Colonic mucosa (tissue), 4 donors: Measurements from ENCODE around the gene UNC5B. TPM values are rescaled to one million over a fixed set of nuclear protein-coding genes. Genes with fewer than 3 reads are reported as not detected.

Source experiments
- DNase-seq: peaks from one replicate; pipeline ENCODE4 v3.0.0-alpha.2; 2020
- H3K27ac ChIP-seq: fragments of 200-600 bp; one replicate; pipeline ENCODE4 v1.8.0; 2021
- H3K27me3 ChIP-seq: fragments of 200-600 bp; one replicate; pipeline ENCODE4 v1.8.0; 2021
- H3K36me3 ChIP-seq: fragments of 200-600 bp; one replicate; pipeline ENCODE4 v1.8.0; 2021
- H3K4me1 ChIP-seq: fragments of 200-600 bp; one replicate; pipeline ENCODE4 v1.8.0; 2021; ENCODE audit warnings: mild to moderate bottlenecking
- H3K4me3 ChIP-seq: fragments of 200-600 bp; one replicate; pipeline ENCODE4 v1.8.0; 2021
- H3K9ac ChIP-seq, 2 donors: one replicate each; pipeline ENCODE4 v1.7.0; 2013; ENCODE audit warnings: control low read depth in 2 of 2, low read depth in 2 of 2, low read length in 2 of 2
- H3K9me3 ChIP-seq: fragments of 200-600 bp; one replicate; pipeline ENCODE4 v1.8.0; 2021
- intact Hi-C: fragments of 100-400 bp; cut with DNase I; formaldehyde crosslinking; loops from one replicate; pipeline ENCODE4 v1.14.1; 2022
- total RNA-seq, 2 donors: library from RNA; stranded (reverse); fragmentation: NEBNext Ultra II Directional in 1 of 2; extraction: Animal tissue kit (Norgen Biotek cat#: 25700) in 1 of 2; gene quantifications; one replicate each; pipeline ENCODE4 v1.2.1, GENCODE V29; 2021
- TF ChIP-seq, protein P1 (sequence below): fragments of 200-600 bp; IDR thresholded peaks from one replicate; pipeline ENCODE4 v1.8.0; 2022; ENCODE audit warnings: antibody characterized with exemption, mild to moderate bottlenecking
- donor health status: healthy.
- donor health status: DM: no; HTN: no; CAD: no.
- donor health status: DM: no; HTN: no; CAD: no.

The UNC5B gene
- total RNA-seq, 2 donors from 2014 or later: 18.4 to 18.5 TPM

DNA sequence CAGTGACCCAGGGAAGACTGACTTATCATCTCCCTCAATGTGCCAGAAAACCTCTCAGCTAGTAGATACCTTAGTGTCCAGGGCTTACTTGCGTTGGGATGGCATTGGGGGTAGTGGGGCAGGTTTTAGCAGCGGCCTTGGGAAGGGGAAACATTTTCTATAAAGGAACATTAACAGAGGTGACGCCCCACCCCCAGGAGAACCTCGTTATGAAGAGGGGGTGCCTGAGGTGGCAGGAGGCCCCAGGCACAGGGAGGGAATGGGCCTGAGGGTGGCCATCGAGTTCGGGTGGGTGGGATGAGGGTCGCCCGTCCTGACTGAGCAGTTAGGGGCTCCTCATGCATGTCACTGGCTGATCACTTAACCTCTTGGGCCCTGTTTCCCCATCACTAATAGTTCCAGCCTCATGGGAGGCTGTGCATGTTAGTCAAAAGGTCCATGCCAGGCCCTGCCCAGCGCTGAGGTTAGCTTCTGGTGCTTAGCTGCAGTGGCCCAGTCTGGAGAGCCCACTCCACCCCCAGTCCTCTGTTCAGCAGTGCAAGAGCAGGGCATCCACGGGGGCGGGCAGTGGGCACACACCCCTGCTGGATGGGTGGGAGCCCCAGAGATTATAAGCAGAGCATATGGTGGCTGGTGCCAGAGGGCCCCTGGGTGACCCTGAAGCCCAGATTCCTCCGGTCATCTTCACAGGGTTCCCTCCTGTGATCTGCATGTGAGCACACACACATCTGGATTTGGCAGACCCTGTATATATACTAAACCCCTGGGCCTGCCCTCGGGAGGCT lies 27.0 kb downstream of the UNC5B start:
- intact Hi-C loops: no loop called here
- H3K27ac ChIP-seq: no peak overlapping the region
- no peak for DNase-seq
- no peak overlapping the region for H3K9ac ChIP-seq
- no peaks in the 10 kb centered on the region for H3K9me3 ChIP-seq
- H3K4me1 ChIP-seq: peaks cover 12% of the 10 kb centered on the region
- TF ChIP-seq, protein P1, sequence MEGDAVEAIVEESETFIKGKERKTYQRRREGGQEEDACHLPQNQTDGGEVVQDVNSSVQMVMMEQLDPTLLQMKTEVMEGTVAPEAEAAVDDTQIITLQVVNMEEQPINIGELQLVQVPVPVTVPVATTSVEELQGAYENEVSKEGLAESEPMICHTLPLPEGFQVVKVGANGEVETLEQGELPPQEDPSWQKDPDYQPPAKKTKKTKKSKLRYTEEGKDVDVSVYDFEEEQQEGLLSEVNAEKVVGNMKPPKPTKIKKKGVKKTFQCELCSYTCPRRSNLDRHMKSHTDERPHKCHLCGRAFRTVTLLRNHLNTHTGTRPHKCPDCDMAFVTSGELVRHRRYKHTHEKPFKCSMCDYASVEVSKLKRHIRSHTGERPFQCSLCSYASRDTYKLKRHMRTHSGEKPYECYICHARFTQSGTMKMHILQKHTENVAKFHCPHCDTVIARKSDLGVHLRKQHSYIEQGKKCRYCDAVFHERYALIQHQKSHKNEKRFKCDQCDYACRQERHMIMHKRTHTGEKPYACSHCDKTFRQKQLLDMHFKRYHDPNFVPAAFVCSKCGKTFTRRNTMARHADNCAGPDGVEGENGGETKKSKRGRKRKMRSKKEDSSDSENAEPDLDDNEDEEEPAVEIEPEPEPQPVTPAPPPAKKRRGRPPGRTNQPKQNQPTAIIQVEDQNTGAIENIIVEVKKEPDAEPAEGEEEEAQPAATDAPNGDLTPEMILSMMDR: no peak
- H3K27me3 ChIP-seq: no peaks in the 10 kb centered on the region
- no peak overlapping the region for H3K4me3 ChIP-seq
- no peaks in the 10 kb centered on the region for H3K36me3 ChIP-seq

GRCh38 chr10:71239946-71240795 lies 27.8 kb downstream of the UNC5B start:
- no peak overlapping the region for H3K27ac ChIP-seq
- H3K27me3 ChIP-seq: no peaks in the 10 kb centered on the region
- H3K36me3 ChIP-seq: no peaks in the 10 kb centered on the region
- H3K4me3 ChIP-seq: no peak overlapping the region
- peaks cover 18% of the 10 kb centered on the region for H3K4me1 ChIP-seq
- no peaks in the 10 kb centered on the region for H3K9me3 ChIP-seq
- peak overlapping the region in 1 of 2 donors; percentile 12 for H3K9ac ChIP-seq
- intact Hi-C loops: no loop called here
- DNase-seq: no peak
- TF ChIP-seq, protein P1: no peak

GRCh38 chr10:71241114-71241829 lies 28.9 kb downstream of the UNC5B start:
- Histone ChIP-seq H3K4me1 (peaks cover 29% of the 10 kb centered on the region), H3K9ac (no peak overlapping the region), H3K36me3 (no peaks in the 10 kb centered on the region), H3K27me3 (no peaks in the 10 kb centered on the region), H3K27ac (peak overlapping the region; percentile 17), H3K9me3 (no peaks in the 10 kb centered on the region), H3K4me3 (no peak overlapping the region)
- DNase-seq: no peak
- TF ChIP-seq, protein P1: no peak
- intact Hi-C loops: no loop called here

DNA sequence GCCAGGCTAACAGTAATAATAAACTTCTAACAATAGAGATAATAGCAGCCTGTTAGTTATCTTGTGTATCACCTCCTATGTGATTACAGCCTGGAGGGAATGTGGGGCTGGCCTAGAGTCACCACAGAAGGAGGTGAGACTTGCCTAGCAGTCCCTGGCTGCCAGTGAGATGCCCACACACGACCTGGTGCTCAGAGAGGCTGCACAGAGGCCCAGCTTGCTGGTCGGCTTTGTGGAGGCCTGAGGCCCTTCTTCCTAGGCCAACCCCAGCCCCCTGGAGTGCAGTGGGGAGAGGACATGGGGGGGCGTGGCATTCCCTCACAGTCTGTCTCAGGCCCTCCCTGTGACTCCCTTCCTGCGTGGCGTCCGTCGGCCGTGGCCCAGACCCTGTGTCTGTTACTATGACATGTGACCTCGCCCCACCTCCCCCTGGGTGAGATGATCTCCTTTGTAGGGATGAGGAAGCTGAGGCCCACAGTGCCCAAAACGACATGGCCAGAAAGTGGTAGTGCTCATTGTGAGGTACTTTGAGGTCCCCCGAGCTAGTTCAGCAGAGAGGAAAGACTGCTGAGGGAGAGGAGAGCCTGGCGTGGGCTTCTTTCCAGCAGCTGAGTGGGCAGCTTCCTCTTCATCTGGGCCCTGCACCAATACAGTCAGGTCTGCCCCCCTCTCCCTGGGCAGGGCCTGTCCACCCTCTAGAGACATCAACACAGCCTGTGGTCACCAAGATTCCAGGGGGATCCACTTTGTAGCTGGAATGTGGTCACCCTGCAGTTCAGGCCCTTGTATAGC lies 29.7 kb downstream of the UNC5B start:
- Histone ChIP-seq H3K9ac (no peak overlapping the region), H3K27me3 (no peaks in the 10 kb centered on the region), H3K9me3 (no peaks in the 10 kb centered on the region), H3K4me3 (no peak overlapping the region), H3K36me3 (no peaks in the 10 kb centered on the region), H3K4me1 (peaks cover 34% of the 10 kb centered on the region), H3K27ac (peak overlapping the region; percentile 17)
- TF ChIP-seq, protein P1: no peak
- intact Hi-C loops: no loop called here
- no peak for DNase-seq

DNA sequence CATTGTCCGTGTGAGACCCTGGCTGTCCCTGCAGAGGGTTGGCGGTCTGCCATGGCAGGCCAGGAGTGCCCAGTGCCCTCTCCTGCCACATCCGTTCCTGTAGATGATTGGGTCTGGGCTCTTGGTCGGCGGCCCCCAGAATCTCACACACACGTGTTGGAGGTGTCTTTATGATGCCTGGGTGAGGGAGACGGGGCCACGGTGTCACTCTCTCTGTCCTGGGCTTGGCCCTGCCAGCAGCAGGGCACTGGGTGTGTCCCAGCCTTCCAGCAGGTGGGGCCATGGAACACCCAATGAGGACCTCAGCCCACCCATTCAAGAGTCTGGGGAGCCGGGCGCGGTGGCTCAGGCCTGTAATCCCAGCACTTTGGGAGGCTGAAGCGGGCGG lies 30.2 kb downstream of the UNC5B start:
- H3K9ac ChIP-seq: no peak overlapping the region
- no peaks in the 10 kb centered on the region for H3K36me3 ChIP-seq
- no peak overlapping the region for H3K27ac ChIP-seq

More for the DNA sequence above, 30.2 kb downstream of the UNC5B start:
- intact Hi-C loops: no loop called here
- no peaks in the 10 kb centered on the region for H3K9me3 ChIP-seq
- H3K4me3 ChIP-seq: no peak overlapping the region
- no peaks in the 10 kb centered on the region for H3K27me3 ChIP-seq
- H3K4me1 ChIP-seq: peaks cover 37% of the 10 kb centered on the region
- DNase-seq: no peak
- TF ChIP-seq, protein P1: no peak
